ENCODE data around the gene VPS4B.
"Not testable (repeated sequence)": the region's sequence is repeated elsewhere in the genome, so short reads cannot be mapped to it uniquely, and the experiment has no call there.

VPS4B gene

GRCh38 chr18:63422087-63422863 lies at the start of gene VPS4B:
VPS4B (minus strand) TSS chr18:63422476; CDS start chr18:63422259, 217 bp downstream.
- H3K4me3 ChIP-seq (ENCODE audit: low read depth, low read length), result peak within 1 kb of the TSS; percentile 98
- peak; percentile 99 for DNase-seq (ENCODE audit: low read depth)

- H3K4me3 ChIP-seq (ENCODE audit: low read depth, low read length), result no peak overlapping the region
- DNase-seq (ENCODE audit: low read depth), result peak; percentile 4
These were observed 48.5 kb upstream of the VPS4B start for GRCh38 chr18:63470751-63471150.

GRCh38 chr18:63468575-63468974 lies 46.3 kb upstream of the VPS4B start:
- DNase-seq (ENCODE audit: low read depth), result no peak

DNA sequence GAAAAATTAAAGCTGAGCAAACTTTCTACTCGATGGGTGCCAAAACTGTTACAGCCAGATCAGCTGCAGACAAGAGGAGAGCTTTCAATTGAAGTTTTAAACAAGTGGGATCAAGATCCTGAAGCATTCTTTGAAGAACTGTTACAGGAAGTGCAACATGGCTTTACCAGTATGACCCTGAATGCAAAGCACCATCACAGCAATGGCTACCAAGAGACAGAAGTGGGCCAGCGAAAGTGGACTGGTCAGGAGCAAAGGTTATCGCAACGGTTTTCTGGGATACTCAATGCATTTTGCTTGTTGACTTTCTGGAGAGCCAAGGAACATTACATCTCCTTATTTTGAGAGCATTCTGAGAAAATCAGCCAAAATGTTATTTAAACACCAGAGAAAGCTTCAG lies 45.4 kb upstream of the VPS4B start:
- DNase-seq (ENCODE audit: low read depth), result no peak
- no peak overlapping the region for H3K4me3 ChIP-seq (ENCODE audit: low read depth, low read length)

More at GRCh38 chr18:63468575-63468974, 46.3 kb upstream of the VPS4B start:
- H3K4me3 ChIP-seq (ENCODE audit: low read depth, low read length), result no peak overlapping the region

GRCh38 chr18:63465059-63465458 lies 42.8 kb upstream of the VPS4B start:
- H3K4me3 ChIP-seq (ENCODE audit: low read depth, low read length), result no peak overlapping the region
- DNase-seq (ENCODE audit: low read depth), result no peak

DNA sequence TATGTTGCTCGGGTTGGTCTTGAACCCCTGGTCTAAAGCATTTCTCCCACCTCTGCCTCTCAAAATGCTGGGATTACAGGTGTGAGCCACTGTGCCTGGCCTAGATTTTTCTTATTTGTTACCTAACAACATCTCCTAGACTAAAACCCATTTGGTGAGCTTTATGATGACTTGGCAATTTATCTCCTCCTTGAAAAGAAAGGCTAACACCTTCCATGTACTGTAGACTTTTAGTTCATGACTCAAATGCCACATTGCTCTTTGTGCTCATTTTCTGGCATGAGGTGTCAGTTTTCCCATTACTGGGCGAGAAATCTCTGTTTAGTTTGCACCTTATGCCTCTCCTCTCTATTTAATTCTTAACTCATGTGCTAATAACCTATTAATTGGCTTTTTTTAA lies 42.2 kb upstream of the VPS4B start:
- no peak for DNase-seq (ENCODE audit: low read depth)
- H3K4me3 ChIP-seq (ENCODE audit: low read depth, low read length), result no peak overlapping the region

- no peak overlapping the region for H3K4me3 ChIP-seq (ENCODE audit: low read depth, low read length)
- no peak for DNase-seq (ENCODE audit: low read depth)
These were observed 38.1 kb upstream of the VPS4B start for GRCh38 chr18:63460414-63460813.

DNA sequence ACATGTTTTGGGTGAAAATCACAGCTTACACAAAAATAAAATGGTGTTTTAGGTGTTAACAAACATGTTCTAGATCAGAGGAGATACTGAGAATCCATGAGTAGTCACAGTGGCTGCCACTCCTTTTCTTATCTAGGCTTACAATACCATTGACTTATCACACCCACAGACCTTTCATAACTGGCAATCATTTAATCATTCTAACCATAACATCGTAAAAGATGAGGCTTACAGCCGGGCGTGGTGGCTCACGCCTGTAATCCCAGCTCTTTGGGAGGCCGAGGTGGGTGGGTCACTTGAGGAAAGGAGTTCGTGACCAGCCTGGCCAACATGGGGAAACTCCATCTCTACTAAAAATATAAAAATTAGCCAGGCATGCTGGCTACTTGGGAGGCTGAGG lies 35.7 kb upstream of the VPS4B start:
- H3K4me3 ChIP-seq (ENCODE audit: low read depth, low read length), result no peak overlapping the region
- no peak for DNase-seq (ENCODE audit: low read depth)

GRCh38 chr18:63454497-63454896 lies 32.2 kb upstream of the VPS4B start:
- no peak overlapping the region for H3K4me3 ChIP-seq (ENCODE audit: low read depth, low read length)
- no peak for DNase-seq (ENCODE audit: low read depth)

- DNase-seq (ENCODE audit: low read depth); H3K4me3 ChIP-seq (ENCODE audit: low read depth, low read length): not testable (repeated sequence)
These were observed 30.5 kb upstream of the VPS4B start for GRCh38 chr18:63452751-63453150.

- no peak overlapping the region for H3K4me3 ChIP-seq (ENCODE audit: low read depth, low read length)
- DNase-seq (ENCODE audit: low read depth), result peak; percentile 92
These were observed 29.8 kb upstream of the VPS4B start for GRCh38 chr18:63451799-63452660.

- no peak overlapping the region for H3K4me3 ChIP-seq (ENCODE audit: low read depth, low read length)
- DNase-seq (ENCODE audit: low read depth), result no peak
These were observed 27.1 kb upstream of the VPS4B start for GRCh38 chr18:63449426-63449825.

- no peak overlapping the region for H3K4me3 ChIP-seq (ENCODE audit: low read depth, low read length)
- DNase-seq (ENCODE audit: low read depth), result no peak
These were observed 24.8 kb upstream of the VPS4B start for GRCh38 chr18:63447066-63447465.

- no peak for DNase-seq (ENCODE audit: low read depth)
- H3K4me3 ChIP-seq (ENCODE audit: low read depth, low read length), result no peak overlapping the region
These were observed 24.0 kb upstream of the VPS4B start for GRCh38 chr18:63446266-63446665.

DNA sequence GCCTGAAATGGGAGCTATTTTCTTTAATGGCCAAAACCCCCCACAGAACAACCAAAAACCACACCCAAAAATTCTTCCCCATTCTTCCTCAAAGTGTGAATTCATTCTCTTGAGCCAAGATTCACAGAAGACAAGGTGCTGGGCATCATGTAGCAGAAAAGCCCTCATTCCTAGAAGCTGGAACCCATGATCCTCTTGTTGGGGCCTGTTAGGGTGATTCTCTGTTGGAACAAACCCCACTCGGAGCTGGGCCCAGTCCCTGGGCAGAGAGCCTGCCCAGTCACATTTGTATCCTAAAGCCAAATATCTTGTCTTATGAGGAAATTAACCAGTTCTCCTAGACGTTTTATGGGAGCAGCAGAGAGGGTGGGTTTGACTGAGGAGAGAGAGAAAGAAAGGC lies 22.8 kb upstream of the VPS4B start:
- no peak overlapping the region for H3K4me3 ChIP-seq (ENCODE audit: low read depth, low read length)
- peak; percentile 4 for DNase-seq (ENCODE audit: low read depth)

DNA sequence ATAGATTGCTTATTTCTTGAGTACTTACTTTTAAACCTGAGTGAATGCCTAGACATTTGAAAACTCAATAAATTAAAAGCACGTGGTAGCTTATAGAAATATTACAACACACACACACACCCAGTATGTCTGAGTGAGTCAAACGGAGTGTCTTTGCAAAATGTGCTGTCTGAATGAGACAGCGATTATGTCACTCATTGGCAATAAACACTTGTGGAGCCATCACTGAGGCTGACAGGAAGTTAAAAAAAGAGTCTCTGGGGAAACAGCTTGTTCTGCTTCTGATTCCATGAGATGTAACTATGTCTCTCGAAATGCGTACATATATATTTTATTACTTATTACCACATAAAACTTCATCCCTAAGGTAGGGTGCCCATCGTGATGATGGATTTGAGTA lies 22.3 kb upstream of the VPS4B start:
- peak; percentile 97 for DNase-seq (ENCODE audit: low read depth)

DNA sequence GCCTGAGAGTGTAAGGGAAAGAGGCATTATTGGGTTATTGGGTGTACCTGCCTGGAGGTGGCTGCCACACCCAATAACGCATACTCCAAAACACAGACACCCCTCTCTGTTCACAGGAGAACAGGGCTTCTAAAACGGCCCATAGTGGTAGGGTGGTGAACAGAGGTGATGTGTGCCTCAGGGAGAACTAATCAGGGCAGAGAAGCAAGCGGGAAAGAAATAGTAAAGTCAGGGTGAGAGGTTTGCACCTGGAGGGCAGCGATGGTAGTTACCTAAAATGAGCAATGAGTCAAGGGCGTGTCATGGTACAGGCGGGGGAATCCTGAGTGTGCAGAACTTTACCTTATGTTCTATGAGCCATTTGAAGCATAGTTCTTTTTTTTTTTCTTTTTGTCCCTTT lies 21.6 kb upstream of the VPS4B start:
- no peak for DNase-seq (ENCODE audit: low read depth)
- H3K4me3 ChIP-seq (ENCODE audit: low read depth, low read length), result no peak overlapping the region

More for the DNA sequence above, 22.3 kb upstream of the VPS4B start:
- H3K4me3 ChIP-seq (ENCODE audit: low read depth, low read length), result no peak overlapping the region

DNA sequence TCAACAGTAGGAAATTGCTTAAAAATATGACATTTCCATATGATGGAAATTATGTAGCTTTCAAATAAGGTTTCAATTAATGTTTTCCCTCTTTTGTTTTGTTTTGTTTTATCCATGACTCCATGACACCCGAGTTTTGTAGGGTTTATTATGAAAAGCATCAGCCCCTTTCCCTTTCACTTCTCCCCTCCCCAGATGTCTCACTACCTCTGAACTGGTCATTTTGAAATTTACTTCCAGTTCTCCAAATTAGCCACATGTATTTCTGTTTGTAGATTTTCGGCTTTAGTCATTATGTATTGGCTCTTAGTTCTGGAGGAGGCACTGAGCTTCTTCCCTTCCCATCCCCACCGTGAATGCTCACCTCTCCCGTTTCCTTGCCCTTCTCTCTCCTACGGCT lies 18.6 kb upstream of the VPS4B start:
- no peak for DNase-seq (ENCODE audit: low read depth)
- H3K4me3 ChIP-seq (ENCODE audit: low read depth, low read length), result no peak overlapping the region

- no peak overlapping the region for H3K4me3 ChIP-seq (ENCODE audit: low read depth, low read length)
- DNase-seq (ENCODE audit: low read depth), result peak; percentile 39
These were observed 17.9 kb upstream of the VPS4B start for GRCh38 chr18:63440219-63440618.

DNA sequence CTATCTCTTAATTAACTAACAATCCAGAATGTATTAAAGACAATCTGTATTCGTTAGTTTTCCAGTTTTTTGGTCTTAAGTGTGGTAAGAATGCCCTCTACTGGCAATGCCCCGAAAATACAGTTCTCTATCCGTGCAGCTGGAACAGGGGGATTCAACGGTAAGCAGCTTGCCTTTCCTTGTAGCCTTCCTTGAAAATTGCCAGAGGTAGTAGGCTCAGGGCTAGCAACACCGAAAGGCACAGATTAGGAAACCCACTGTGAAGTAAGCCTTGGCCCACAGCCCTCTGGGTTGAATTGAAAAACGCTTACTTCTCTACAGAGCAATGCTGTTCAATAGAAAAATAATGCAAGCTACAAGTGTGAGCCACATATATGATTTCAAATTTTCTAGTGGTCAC lies 17.1 kb upstream of the VPS4B start:
- peak; percentile 26 for DNase-seq (ENCODE audit: low read depth)
- H3K4me3 ChIP-seq (ENCODE audit: low read depth, low read length), result no peak overlapping the region

DNA sequence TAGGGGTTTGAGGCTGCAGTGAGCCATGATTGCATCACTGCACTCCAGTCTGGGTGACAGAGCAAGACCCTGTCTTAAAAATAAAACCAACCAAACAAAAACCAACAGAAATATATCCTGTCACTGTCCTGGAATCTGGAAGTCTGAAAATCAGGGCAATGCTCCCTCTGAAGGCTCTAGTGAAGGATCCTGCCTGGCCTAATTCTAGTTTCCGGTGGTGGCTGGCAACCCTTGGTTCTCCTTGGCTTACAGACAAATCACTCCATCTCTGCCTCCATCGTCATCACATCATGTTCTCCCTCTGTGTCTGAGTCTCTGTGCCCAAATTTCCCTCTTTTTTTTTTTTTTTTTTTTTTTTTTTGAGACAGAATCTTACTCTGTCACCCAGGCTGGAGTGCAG lies 15.9 kb upstream of the VPS4B start:
- DNase-seq (ENCODE audit: low read depth), result no peak
- H3K4me3 ChIP-seq (ENCODE audit: low read depth, low read length), result no peak overlapping the region
